Measurements from ENCODE around the gene ITM2C. TPM values are rescaled to one million over a fixed set of nuclear protein-coding genes. Genes with fewer than 3 reads are reported as not detected.

ITM2C gene
- total and polyA plus RNA-seq, 9 of the 15 experiments (the other 6 are each of a cell fraction or from before 2014, with no cell fraction given) = 0.49 to 58.8 (median 21.5) TPM

GRCh38 chr2:230872968-230873660 is 8.4 kb downstream of the ITM2C start:
- CTCF ChIA-PET (ENCODE audit: low intra/inter-chr PET ratio) = no interaction called here

More at GRCh38 chr2:230872968-230873660, 8.4 kb downstream of the ITM2C start:
- ATAC-seq (no peak), FAIRE-seq (no peak), DNase-seq (ENCODE audit: extremely low read depth in 1 of 4, low spot score in 3 of 4) (no peak)
- 56% methylated on average over 6 of the region's 21 CpGs for WGBS (ENCODE audit: insufficient coverage, low coverage, missing lambda C conversion rate)
- no peaks in the 10 kb centered on the region for H3K36me3 ChIP-seq (ENCODE audit: control insufficient read depth, insufficient read depth, low read length)
- H2AFZ ChIP-seq (ENCODE audit: low read depth, low read length) = no peak overlapping the region
- no peaks in the 10 kb centered on the region for H3K79me2 ChIP-seq (ENCODE audit: control insufficient read depth, insufficient read depth, low read length)
- TF ChIP-seq PHF8 (IDR thresholded peaks at IDR 0.05; ENCODE audit: borderline replicate concordance, low read length) = no peak
- no peak for TF ChIP-seq SMAD4 (CRISPR knock-in tag; conservative IDR thresholded peaks at IDR 0.05)
- no peak for TF ChIP-seq ZNF253 (CRISPR knock-in tag; conservative IDR thresholded peaks at IDR 0.05)
- no peak for TF ChIP-seq ZNF280A (IDR thresholded peaks at IDR 0.05; ENCODE audit: low read depth, partially characterized antibody)
- no peak for TF ChIP-seq MEF2A (IDR thresholded peaks at IDR 0.05; ENCODE audit: control insufficient read depth, low read depth, low read length)
- no peak for TF ChIP-seq NFIC (IDR thresholded peaks at IDR 0.05)
- no peak overlapping the region for H3K4me2 ChIP-seq (ENCODE audit: insufficient read depth, low read length)
- H3K9me1 ChIP-seq (ENCODE audit: control insufficient read depth, insufficient read depth, low read length) = no peaks in the 10 kb centered on the region
- POLR2A ChIA-PET = interaction anchor here (1.5 kb wide), 1 partner anchor 9 kb away, joined by 5 read pairs; the partner anchor contains the start of gene ITM2C
- intact Hi-C loops (cut with micrococcal nuclease) (no loop called here), in situ Hi-C loops (cut with MboI) (no loop called here)
- H3K9ac ChIP-seq (ENCODE audit: insufficient read depth in 1 of 2, low read depth in 2 of 2, low read length in 2 of 2) = no peak overlapping the region
- no peaks in the 10 kb centered on the region for H3K27me3 ChIP-seq (ENCODE audit: control insufficient read depth in 2 of 2, insufficient read depth in 2 of 2, low read length in 2 of 2)
- H3K27ac ChIP-seq (ENCODE audit: extremely low read depth, low read depth, low read length) = no peak overlapping the region
- H3K4me3 ChIP-seq = no peak overlapping the region
- no peaks in the 10 kb centered on the region for H3K9me3 ChIP-seq (replicated peaks; ENCODE audit: control insufficient read depth, insufficient read depth, low read depth, low read length)
- peaks cover 0 to 28% of the 10 kb centered on the region in 2 experiments; a peak in 3 of 5 replicates for H3K4me1 ChIP-seq (replicated peaks in 1 of 2; ENCODE audit: control insufficient read depth in 2 of 2, insufficient read depth in 2 of 2, low read length in 2 of 2)
- peaks cover 9% of the 10 kb centered on the region for H4K20me1 ChIP-seq (replicated peaks; ENCODE audit: control insufficient read depth, insufficient read depth, low read length)
- BruUV-seq (replicated peaks) = no TSS peak
